ENCODE measurements around the gene PCDHGB4. TPM values are rescaled to one million over a fixed set of nuclear protein-coding genes. Genes with fewer than 3 reads are reported as not detected.

The PCDHGB4 gene
- total RNA-seq, 1 donor from 2014 or later, result 3.6 TPM

DNA sequence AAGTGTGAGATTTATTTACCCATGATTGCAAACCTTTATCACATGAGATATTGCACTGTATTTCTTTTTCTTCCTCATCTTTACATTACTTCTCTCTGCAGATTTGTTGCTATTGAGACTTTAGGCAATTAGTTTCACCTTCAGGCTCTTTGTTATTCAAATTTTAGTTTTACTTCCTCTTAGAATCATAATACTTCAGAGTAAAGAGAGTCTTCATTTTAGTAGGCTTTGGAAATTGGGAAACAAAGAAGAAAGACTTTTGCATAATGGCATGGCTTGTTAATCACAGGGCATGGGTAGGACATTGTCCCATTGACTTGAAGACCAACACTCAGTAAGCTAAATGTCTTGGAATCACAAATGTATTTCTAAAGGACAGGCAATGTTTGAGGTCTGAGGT, 24.8 kb upstream of the PCDHGB4 start:
- no peak for DNase-seq (ENCODE audit: low spot score in 2 of 2)
- Histone ChIP-seq H3K36me3 (no peaks in the 10 kb centered on the region), H3K27ac (no peak overlapping the region), H3K27me3 (no peaks in the 10 kb centered on the region), H3K4me1 (no peaks in the 10 kb centered on the region), H3K9me3 (peaks cover 97 to 98% of the 10 kb centered on the region in 2 donors), H3K4me3 (no peak overlapping the region)
- intact Hi-C loops (cut with DNase I), result no loop called here
- TF ChIP-seq, protein P1, sequence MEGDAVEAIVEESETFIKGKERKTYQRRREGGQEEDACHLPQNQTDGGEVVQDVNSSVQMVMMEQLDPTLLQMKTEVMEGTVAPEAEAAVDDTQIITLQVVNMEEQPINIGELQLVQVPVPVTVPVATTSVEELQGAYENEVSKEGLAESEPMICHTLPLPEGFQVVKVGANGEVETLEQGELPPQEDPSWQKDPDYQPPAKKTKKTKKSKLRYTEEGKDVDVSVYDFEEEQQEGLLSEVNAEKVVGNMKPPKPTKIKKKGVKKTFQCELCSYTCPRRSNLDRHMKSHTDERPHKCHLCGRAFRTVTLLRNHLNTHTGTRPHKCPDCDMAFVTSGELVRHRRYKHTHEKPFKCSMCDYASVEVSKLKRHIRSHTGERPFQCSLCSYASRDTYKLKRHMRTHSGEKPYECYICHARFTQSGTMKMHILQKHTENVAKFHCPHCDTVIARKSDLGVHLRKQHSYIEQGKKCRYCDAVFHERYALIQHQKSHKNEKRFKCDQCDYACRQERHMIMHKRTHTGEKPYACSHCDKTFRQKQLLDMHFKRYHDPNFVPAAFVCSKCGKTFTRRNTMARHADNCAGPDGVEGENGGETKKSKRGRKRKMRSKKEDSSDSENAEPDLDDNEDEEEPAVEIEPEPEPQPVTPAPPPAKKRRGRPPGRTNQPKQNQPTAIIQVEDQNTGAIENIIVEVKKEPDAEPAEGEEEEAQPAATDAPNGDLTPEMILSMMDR (IDR thresholded peaks at IDR 0.05), result no peak

- no peaks in the 10 kb centered on the region for H3K36me3 ChIP-seq
- no peaks in the 10 kb centered on the region for H3K27me3 ChIP-seq
- TF ChIP-seq, protein P1 (IDR thresholded peaks at IDR 0.05), result no peak
- peaks cover 93 to 98% of the 10 kb centered on the region in 2 donors for H3K9me3 ChIP-seq
- H3K27ac ChIP-seq, result no peak within 1 kb of the TSS
- peak within 1 kb of the TSS; percentile 31 to 35 for H3K4me3 ChIP-seq
- no peak for DNase-seq (ENCODE audit: low spot score in 2 of 2)
- H3K4me1 ChIP-seq, result no peaks in the 10 kb centered on the region
- intact Hi-C loops (cut with DNase I), result no loop called here
Observed at GRCh38 chr5:141363952-141364660, 23.4 kb upstream of the PCDHGB4 start, which contains the start of gene PCDHGA5. PCDHGA5 (plus strand) TSS chr5:141364162; CDS start chr5:141364331, 169 bp downstream.

DNA sequence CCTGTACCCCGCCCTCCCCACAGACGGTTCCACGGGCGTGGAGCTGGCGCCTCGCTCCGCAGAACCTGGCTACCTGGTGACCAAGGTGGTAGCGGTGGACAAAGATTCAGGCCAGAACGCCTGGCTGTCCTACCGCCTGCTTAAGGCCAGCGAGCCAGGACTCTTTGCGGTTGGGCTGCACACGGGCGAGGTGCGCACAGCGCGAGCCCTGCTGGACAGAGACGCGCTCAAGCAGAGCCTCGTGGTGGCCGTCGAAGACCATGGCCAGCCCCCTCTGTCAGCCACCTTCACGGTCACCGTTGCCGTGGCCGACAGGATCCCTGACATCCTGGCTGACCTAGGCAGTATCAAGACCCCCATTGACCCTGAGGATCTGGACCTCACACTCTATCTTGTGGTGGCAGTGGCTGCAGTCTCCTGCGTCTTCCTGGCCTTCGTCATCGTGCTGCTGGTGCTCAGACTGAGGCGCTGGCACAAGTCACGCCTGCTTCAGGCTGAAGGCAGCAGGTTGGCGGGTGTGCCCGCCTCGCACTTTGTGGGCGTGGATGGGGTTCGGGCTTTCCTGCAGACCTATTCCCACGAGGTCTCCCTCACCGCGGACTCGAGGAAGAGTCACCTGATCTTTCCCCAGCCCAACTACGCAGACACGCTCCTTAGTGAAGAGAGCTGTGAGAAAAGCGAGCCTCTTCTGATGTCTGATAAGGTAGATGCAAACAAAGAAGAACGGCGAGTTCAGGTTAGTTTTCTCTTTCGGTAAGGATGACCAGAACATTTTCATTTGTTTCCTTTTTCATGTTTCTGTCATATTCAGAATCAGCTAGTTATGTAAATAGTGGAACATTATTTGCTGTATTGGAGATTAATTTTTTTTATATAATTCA, 21.2 kb upstream of the PCDHGB4 start:
- no peak for DNase-seq (ENCODE audit: low spot score in 2 of 2)
- H3K4me1 ChIP-seq, result no peaks in the 10 kb centered on the region
- TF ChIP-seq, protein P1 (IDR thresholded peaks at IDR 0.05), result no peak

DNA sequence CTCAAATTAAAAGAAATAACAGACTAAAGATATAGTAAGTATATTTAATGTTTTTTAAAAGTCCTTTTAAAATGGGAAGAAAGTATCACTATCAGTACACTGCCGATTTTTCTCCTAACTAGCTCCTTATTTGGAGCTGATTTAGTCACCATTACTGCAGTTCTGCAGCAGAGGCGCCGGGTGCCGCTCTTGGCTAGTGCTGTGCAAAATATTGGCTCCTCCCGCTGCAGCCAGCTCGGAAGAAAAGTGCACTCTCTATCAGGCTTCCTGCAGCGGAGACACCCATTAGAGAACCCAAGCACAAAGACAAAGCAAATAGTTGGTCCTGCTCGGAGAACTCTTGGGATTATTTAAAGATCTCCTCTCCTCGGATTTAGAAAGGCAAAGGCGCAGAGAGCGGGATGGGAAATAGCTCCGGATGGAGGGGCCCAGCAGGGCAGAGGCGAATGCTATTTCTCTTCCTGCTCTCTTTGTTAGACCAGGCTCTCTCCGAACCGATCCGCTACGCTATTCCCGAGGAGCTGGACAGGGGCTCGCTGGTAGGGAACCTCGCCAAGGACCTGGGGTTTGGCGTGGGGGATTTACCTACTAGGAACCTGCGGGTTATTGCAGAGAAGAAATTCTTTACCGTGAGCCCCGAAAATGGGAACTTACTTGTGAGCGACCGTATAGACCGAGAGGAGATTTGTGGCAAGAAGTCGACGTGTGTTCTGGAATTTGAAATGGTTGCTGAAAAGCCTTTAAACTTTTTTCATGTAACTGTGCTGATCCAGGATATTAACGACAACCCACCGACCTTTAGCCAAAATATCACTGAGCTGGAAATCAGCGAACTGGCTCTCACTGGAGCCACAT, 17.3 kb upstream of the PCDHGB4 start, which contains the start of gene PCDHGB3:
Gene PCDHGB3, plus strand, starts transcription at position 249 of the 855 bp plus-strand sequence. Its CDS starts 153 bp downstream, at position 402.
- DNase-seq (ENCODE audit: low spot score in 2 of 2), result no peak
- H3K36me3 ChIP-seq, result no peaks in the 10 kb centered on the region
- H3K27me3 ChIP-seq, result no peaks in the 10 kb centered on the region
- peak within 1 kb of the TSS; percentile 14 to 24 for H3K4me3 ChIP-seq
- H3K4me1 ChIP-seq, result no peaks in the 10 kb centered on the region
- TF ChIP-seq, protein P1 (IDR thresholded peaks at IDR 0.05), result no peak
- peaks cover 94 to 100% of the 10 kb centered on the region in 2 donors for H3K9me3 ChIP-seq
- intact Hi-C loops (cut with DNase I), result no loop called here
- H3K27ac ChIP-seq, result no peak within 1 kb of the TSS

More for the DNA sequence above, 21.2 kb upstream of the PCDHGB4 start:
- intact Hi-C loops (cut with DNase I), result no loop called here
- no peaks in the 10 kb centered on the region for H3K27me3 ChIP-seq
- peaks cover 93 to 98% of the 10 kb centered on the region in 2 donors for H3K9me3 ChIP-seq
- H3K36me3 ChIP-seq, result no peaks in the 10 kb centered on the region
- peak overlapping the region in 1 of 2 donors; percentile 13 for H3K4me3 ChIP-seq
- no peak overlapping the region for H3K27ac ChIP-seq
